Neural progenitor cell (in vitro differentiated cells): ENCODE results near the gene LGALS7B.
"Not testable (repeated sequence)": the region's sequence is repeated elsewhere in the genome, so short reads cannot be mapped to it uniquely, and the experiment has no call there.

Source experiments
- EZH2 ChIP-seq: fragments of 200-600 bp; sonication (generic); IDR thresholded peaks from 2 replicates; pipeline ENCODE4 v1.6.1; 2017; ENCODE audit warnings: antibody characterized with exemption, mild to moderate bottlenecking, moderate library complexity
- TF ChIP-seq, protein P1 (sequence below): fragments of 200-600 bp; sonication (generic); IDR thresholded peaks from 2 replicates; pipeline ENCODE4 v1.5.1; 2017; ENCODE audit warnings: antibody characterized with exemption, mild to moderate bottlenecking

DNA sequence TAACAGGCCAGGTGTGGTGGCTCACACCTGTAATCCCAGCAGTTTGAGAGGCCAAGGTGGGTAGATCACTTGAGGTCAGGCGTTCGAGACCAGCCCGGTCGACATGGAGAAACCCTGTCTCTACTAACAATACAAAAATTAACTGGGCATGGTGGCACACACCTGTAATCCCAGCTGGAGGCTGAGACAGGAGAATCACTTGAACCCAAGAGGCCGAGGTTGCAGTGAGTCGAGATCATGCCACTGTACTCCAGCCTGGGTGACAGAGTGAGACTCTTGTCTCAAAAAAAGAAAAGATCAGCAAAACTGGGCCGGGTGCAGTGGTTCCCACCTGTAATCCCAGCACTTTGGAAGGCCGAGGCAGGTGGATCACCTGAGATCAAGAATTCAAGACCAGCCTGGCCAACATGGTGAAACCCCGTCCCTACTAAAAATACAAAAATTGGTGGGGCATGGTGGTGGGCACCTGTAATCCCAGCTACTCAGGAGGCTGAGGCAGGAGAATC, 27.1 kb upstream of the LGALS7B start:
- TF ChIP-seq, protein P1, sequence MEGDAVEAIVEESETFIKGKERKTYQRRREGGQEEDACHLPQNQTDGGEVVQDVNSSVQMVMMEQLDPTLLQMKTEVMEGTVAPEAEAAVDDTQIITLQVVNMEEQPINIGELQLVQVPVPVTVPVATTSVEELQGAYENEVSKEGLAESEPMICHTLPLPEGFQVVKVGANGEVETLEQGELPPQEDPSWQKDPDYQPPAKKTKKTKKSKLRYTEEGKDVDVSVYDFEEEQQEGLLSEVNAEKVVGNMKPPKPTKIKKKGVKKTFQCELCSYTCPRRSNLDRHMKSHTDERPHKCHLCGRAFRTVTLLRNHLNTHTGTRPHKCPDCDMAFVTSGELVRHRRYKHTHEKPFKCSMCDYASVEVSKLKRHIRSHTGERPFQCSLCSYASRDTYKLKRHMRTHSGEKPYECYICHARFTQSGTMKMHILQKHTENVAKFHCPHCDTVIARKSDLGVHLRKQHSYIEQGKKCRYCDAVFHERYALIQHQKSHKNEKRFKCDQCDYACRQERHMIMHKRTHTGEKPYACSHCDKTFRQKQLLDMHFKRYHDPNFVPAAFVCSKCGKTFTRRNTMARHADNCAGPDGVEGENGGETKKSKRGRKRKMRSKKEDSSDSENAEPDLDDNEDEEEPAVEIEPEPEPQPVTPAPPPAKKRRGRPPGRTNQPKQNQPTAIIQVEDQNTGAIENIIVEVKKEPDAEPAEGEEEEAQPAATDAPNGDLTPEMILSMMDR: not testable (repeated sequence)
- TF ChIP-seq EZH2: not testable (repeated sequence)
